ENCODE results near the gene PPP1R1C. TPM values are rescaled to one million over a fixed set of nuclear protein-coding genes. Genes with fewer than 3 reads are reported as not detected.

Gene PPP1R1C
- total RNA-seq, 1 donor from 2014 or later: 0.52 TPM

DNA sequence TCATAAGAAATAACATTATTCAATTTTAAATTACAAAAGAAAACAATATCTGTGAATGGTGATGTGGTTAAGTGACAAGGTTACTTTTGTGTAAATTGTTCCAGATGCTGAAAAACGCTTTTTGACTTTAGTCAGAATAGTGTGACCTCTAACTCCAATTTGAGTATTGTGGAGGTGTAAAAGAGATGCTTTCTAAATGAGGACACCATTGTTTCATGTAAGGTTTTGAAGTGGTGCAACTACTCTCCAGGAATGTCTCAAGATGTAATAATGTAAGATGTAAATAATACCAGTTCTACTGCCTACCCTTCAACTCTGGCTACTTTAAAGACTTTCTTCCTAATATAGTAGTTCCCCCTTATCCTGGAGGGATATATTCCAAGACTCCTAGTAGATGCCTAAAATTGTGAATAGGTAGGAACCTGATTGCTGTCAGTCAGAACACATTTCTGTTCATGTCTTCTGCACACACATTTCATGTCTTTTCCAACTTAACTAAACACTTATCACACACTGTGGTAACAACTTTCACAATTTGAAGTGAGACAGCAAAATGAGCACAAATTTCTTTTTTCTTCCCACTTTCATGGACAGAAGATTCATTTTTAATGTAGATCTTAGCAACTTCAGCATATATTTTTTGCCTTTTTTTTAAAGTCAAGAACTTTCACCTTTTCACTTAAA lies 39.1 kb upstream of the PPP1R1C start:
- TF ChIP-seq, protein P1, sequence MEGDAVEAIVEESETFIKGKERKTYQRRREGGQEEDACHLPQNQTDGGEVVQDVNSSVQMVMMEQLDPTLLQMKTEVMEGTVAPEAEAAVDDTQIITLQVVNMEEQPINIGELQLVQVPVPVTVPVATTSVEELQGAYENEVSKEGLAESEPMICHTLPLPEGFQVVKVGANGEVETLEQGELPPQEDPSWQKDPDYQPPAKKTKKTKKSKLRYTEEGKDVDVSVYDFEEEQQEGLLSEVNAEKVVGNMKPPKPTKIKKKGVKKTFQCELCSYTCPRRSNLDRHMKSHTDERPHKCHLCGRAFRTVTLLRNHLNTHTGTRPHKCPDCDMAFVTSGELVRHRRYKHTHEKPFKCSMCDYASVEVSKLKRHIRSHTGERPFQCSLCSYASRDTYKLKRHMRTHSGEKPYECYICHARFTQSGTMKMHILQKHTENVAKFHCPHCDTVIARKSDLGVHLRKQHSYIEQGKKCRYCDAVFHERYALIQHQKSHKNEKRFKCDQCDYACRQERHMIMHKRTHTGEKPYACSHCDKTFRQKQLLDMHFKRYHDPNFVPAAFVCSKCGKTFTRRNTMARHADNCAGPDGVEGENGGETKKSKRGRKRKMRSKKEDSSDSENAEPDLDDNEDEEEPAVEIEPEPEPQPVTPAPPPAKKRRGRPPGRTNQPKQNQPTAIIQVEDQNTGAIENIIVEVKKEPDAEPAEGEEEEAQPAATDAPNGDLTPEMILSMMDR (IDR thresholded peaks at IDR 0.05): no peak
- no peaks in the 10 kb centered on the region for H3K9me3 Mint-ChIP-seq (ENCODE audit: low read depth)
- peaks cover 28% of the 10 kb centered on the region for H3K4me1 Mint-ChIP-seq (ENCODE audit: low read depth)
- no peaks in the 10 kb centered on the region for H3K36me3 Mint-ChIP-seq (ENCODE audit: low read depth)
- no peak for DNase-seq (ENCODE audit: low spot score)
- no peak overlapping the region for H3K27ac Mint-ChIP-seq (ENCODE audit: unreplicated experiment)
- H3K4me3 Mint-ChIP-seq (ENCODE audit: unreplicated experiment): no peak overlapping the region
- no peaks in the 10 kb centered on the region for H3K27me3 Mint-ChIP-seq (ENCODE audit: low read depth)

DNA sequence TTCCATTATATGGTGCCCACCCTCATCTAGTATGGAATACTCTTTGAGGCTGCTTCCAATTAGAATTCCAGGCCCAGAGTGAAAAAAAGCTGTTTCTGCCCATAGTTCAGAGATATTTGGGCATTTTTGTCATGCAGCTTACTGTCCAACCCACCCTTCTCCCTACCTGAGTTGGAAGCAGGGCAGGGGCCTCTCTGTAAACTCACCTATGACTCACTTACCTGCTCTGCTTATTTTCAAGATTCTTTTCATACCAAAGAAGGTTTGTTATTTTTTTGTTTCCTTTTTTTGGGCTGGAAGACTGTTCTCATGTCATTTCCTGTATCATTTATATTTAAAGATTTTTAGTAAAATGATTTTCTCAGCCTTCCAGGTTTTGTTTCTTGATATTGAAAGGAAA lies 38.4 kb upstream of the PPP1R1C start:
- no peak overlapping the region for H3K4me3 Mint-ChIP-seq (ENCODE audit: unreplicated experiment)
- peaks cover 28% of the 10 kb centered on the region for H3K4me1 Mint-ChIP-seq (ENCODE audit: low read depth)
- TF ChIP-seq, protein P1 (IDR thresholded peaks at IDR 0.05): no peak
- no peak for DNase-seq (ENCODE audit: low spot score)
- no peak overlapping the region for H3K27ac Mint-ChIP-seq (ENCODE audit: unreplicated experiment)
- H3K27me3 Mint-ChIP-seq (ENCODE audit: low read depth): no peaks in the 10 kb centered on the region
- H3K9me3 Mint-ChIP-seq (ENCODE audit: low read depth): no peaks in the 10 kb centered on the region
- H3K36me3 Mint-ChIP-seq (ENCODE audit: low read depth): no peaks in the 10 kb centered on the region

DNA sequence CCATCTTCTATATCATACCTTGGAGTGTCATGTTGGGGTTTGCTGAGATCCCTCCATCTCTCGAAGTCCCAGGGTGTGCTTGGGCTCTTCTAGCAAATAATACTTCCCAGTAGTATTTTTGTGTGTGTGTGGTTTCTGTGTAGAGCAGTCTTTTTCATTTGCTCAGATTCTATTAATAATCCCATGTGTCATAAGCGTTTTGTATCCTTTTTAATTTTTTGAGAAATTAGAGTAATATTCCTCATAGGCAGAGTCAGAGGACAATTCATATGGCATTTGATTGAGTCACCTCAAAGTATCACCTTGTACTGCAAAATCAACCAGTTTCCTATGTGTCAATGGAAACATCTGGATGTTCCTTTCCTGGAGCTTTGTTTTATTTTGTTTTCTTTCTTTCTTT lies 37.4 kb upstream of the PPP1R1C start:
- no peaks in the 10 kb centered on the region for H3K27me3 Mint-ChIP-seq (ENCODE audit: low read depth)
- H3K9me3 Mint-ChIP-seq (ENCODE audit: low read depth): no peaks in the 10 kb centered on the region
- TF ChIP-seq, protein P1 (IDR thresholded peaks at IDR 0.05): no peak
- no peaks in the 10 kb centered on the region for H3K36me3 Mint-ChIP-seq (ENCODE audit: low read depth)
- DNase-seq (ENCODE audit: low spot score): no peak
- H3K4me3 Mint-ChIP-seq (ENCODE audit: unreplicated experiment): no peak overlapping the region
- H3K4me1 Mint-ChIP-seq (ENCODE audit: low read depth): peaks cover 32% of the 10 kb centered on the region
- peak overlapping the region; percentile 13 for H3K27ac Mint-ChIP-seq (ENCODE audit: unreplicated experiment)

DNA sequence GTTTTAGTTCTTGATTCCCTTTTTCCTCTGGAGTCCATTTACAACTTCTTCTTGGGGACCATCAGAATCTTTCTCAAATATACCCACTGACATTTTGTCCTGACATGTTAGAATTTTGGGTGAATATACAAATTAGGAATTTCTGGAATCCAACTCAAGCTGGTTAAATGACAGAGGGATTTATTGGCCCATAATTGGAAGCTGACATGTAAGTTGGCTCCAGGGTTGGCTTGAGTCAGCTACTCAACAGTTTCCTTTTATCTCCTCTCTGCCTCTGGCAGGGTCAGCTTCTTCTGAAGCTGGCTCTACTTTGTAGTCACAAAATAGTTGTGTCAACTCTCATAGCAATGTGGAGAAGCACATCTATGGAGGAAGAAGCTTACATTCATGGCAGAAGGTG lies 36.6 kb upstream of the PPP1R1C start:
- DNase-seq (ENCODE audit: low spot score): no peak
- Mint-ChIP-seq H3K36me3 (ENCODE audit: low read depth) (no peaks in the 10 kb centered on the region), H3K9me3 (ENCODE audit: low read depth) (no peaks in the 10 kb centered on the region), H3K4me1 (ENCODE audit: low read depth) (peaks cover 37% of the 10 kb centered on the region), H3K4me3 (ENCODE audit: unreplicated experiment) (no peak overlapping the region), H3K27me3 (ENCODE audit: low read depth) (no peaks in the 10 kb centered on the region), H3K27ac (ENCODE audit: unreplicated experiment) (no peak overlapping the region)
- TF ChIP-seq, protein P1 (IDR thresholded peaks at IDR 0.05): no peak

DNA sequence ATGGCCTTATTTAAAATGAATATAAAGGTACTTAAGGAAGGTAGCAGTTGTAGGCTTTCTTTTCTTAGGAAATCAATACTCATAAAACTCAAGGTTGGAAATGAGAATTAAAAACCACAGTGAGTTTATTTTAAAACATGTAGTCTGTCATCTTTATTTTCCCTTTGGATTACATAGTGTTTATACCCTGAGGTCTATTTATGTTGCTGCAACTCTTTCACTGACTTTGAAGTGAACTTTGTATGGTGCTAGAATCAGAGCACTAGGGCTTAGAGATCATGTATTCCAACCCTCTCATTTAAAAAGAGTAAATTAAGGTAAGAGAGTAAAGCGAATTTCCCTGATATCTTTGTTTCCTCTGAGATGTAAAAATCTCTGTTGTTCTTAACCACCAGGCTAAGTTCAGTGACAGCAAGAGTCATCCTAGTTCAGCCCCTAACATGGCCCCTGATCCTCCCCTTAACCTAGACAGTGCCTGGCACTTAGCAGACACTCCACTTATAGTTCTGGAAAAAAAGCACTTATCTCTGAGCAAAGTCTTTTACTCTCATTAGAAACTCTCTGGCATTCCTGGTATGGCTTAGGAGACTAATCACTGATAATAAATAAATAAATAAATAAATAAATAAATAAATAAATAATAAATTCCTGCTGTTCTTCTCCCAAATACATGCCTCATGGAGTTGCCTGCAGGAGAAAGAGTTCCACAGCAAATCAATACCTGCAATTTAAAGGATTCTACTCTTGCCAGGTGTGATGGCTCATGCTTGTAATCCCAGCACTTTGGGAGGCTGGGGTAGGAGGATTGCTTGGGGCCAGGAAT lies 33.0 kb upstream of the PPP1R1C start:
- peaks cover 43% of the 10 kb centered on the region for H3K4me1 Mint-ChIP-seq (ENCODE audit: low read depth)
- no peak overlapping the region for H3K27ac Mint-ChIP-seq (ENCODE audit: unreplicated experiment)
- H3K9me3 Mint-ChIP-seq (ENCODE audit: low read depth): no peaks in the 10 kb centered on the region
- H3K27me3 Mint-ChIP-seq (ENCODE audit: low read depth): no peaks in the 10 kb centered on the region
- TF ChIP-seq, protein P1 (IDR thresholded peaks at IDR 0.05): no peak
- DNase-seq (ENCODE audit: low spot score): no peak
- no peaks in the 10 kb centered on the region for H3K36me3 Mint-ChIP-seq (ENCODE audit: low read depth)
- H3K4me3 Mint-ChIP-seq (ENCODE audit: unreplicated experiment): no peak overlapping the region
